ENCODE data around the gene RAB10. TPM values are rescaled to one million over a fixed set of nuclear protein-coding genes. Genes with fewer than 3 reads are reported as not detected.

RAB10 gene
- total RNA-seq, 1 donor from 2014 or later: 112 TPM

DNA sequence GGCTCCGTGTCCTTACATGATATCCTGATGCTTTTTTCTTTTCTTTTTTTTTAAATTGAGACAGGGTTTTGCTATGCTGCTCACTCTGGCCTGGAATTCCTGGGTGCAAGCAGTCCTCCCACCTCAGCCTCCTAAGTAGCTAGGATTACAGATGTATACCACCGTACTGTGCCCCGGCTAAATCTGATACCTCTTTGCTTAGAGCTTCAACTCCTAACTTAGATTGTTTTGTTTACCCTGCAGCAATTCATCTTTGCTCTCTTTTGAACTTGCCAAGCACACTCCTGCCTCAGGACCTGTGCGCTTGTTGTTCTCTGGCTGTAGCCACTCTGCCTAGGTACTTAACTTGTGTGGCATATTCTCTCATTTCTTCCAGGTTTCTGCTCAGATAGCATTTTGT lies 24.5 kb downstream of the RAB10 start:
- TF ChIP-seq, protein P1, sequence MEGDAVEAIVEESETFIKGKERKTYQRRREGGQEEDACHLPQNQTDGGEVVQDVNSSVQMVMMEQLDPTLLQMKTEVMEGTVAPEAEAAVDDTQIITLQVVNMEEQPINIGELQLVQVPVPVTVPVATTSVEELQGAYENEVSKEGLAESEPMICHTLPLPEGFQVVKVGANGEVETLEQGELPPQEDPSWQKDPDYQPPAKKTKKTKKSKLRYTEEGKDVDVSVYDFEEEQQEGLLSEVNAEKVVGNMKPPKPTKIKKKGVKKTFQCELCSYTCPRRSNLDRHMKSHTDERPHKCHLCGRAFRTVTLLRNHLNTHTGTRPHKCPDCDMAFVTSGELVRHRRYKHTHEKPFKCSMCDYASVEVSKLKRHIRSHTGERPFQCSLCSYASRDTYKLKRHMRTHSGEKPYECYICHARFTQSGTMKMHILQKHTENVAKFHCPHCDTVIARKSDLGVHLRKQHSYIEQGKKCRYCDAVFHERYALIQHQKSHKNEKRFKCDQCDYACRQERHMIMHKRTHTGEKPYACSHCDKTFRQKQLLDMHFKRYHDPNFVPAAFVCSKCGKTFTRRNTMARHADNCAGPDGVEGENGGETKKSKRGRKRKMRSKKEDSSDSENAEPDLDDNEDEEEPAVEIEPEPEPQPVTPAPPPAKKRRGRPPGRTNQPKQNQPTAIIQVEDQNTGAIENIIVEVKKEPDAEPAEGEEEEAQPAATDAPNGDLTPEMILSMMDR (conservative IDR thresholded peaks at IDR 0.05): no peak
- no peak overlapping the region for H3K27ac Mint-ChIP-seq (ENCODE audit: unreplicated experiment)
- DNase-seq (ENCODE audit: low read depth, low spot score): no peak

DNA sequence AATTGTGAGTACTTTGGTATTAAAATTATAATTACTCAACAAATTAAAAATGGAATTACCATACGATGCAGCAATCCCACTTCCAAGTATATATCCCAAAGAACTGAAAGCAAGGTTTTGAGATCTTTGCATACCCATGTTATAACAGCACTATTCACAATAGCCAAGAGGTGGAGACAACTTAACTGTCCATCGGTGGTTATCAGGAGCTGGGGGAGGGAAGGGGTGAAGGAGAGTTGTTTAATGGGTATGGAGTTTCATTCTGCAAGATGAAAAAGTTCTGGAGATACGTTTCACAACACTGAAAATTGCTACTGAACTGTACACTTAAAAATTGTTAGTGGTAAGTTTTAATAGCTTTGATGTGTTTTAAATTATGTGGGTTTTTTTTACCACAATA lies 25.7 kb downstream of the RAB10 start:
- H3K4me1 Mint-ChIP-seq: peaks cover 7% of the 10 kb centered on the region
- H3K4me3 Mint-ChIP-seq: no peak overlapping the region
- H3K9me3 Mint-ChIP-seq: no peaks in the 10 kb centered on the region
- H3K27ac Mint-ChIP-seq (ENCODE audit: unreplicated experiment): no peak overlapping the region
- H3K36me3 Mint-ChIP-seq (ENCODE audit: low read depth): peaks cover 2% of the 10 kb centered on the region
- no peak for DNase-seq (ENCODE audit: low read depth, low spot score)
- TF ChIP-seq, protein P1 (conservative IDR thresholded peaks at IDR 0.05): no peak
- no peaks in the 10 kb centered on the region for H3K27me3 Mint-ChIP-seq (ENCODE audit: low read depth)

More for the DNA sequence above, 24.5 kb downstream of the RAB10 start:
- H3K36me3 Mint-ChIP-seq (ENCODE audit: low read depth): peaks cover 2% of the 10 kb centered on the region
- H3K9me3 Mint-ChIP-seq: no peaks in the 10 kb centered on the region
- H3K4me1 Mint-ChIP-seq: peaks cover 7% of the 10 kb centered on the region
- no peaks in the 10 kb centered on the region for H3K27me3 Mint-ChIP-seq (ENCODE audit: low read depth)
- H3K4me3 Mint-ChIP-seq: no peak overlapping the region

DNA sequence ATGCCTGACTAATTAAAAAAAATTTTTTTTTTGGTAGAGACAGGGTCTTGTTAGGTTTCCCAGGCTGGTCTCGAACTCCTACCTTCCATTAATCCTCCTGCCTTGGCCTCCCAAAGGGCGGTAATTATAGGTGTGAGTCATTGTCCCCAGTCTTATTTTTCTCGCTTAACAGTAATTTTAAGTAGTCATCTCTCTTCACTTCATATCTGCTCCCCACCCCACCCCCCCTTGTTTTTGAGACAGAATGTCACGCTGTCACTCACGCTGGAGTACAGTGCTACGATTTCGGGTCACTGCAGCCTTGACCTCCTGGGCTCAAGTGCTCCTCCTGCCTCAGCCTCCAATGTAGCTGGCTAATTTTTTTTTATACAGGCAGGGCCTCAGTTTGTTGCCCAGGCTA lies 27.7 kb downstream of the RAB10 start:
- H3K27me3 Mint-ChIP-seq (ENCODE audit: low read depth): no peaks in the 10 kb centered on the region
- no peak overlapping the region for H3K27ac Mint-ChIP-seq (ENCODE audit: unreplicated experiment)
- TF ChIP-seq, protein P1 (conservative IDR thresholded peaks at IDR 0.05): no peak
- H3K36me3 Mint-ChIP-seq (ENCODE audit: low read depth): peaks cover 2% of the 10 kb centered on the region
- H3K4me1 Mint-ChIP-seq: peaks cover 3% of the 10 kb centered on the region
- DNase-seq (ENCODE audit: low read depth, low spot score): no peak
- H3K9me3 Mint-ChIP-seq: no peaks in the 10 kb centered on the region
- H3K4me3 Mint-ChIP-seq: no peak overlapping the region

DNA sequence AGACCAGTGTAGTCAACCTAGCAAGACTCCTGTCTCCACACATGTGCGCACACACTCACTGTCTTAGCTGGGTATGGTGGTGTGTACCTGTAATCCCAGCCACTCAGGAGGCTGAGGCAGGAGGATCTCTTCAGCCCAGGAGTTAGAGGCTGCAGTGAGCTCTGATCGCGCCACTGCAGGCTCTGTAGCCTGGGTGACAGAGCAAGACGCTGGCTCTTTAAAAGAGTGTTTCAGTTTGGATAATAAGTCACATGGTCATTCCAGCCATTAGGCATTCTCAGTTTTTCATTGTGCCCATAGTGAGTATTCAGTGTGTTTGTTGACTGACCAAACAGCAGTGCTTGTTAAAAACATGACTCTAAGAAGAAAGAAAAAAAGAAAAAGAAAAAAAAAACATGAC lies 31.0 kb downstream of the RAB10 start:
- Mint-ChIP-seq H3K27ac (ENCODE audit: unreplicated experiment) (no peak overlapping the region), H3K4me1 (peaks cover 16% of the 10 kb centered on the region), H3K9me3 (no peaks in the 10 kb centered on the region), H3K4me3 (no peak overlapping the region), H3K36me3 (ENCODE audit: low read depth) (peaks cover 2% of the 10 kb centered on the region), H3K27me3 (ENCODE audit: low read depth) (no peaks in the 10 kb centered on the region)
- no peak for DNase-seq (ENCODE audit: low read depth, low spot score)
- TF ChIP-seq, protein P1 (conservative IDR thresholded peaks at IDR 0.05): no peak

DNA sequence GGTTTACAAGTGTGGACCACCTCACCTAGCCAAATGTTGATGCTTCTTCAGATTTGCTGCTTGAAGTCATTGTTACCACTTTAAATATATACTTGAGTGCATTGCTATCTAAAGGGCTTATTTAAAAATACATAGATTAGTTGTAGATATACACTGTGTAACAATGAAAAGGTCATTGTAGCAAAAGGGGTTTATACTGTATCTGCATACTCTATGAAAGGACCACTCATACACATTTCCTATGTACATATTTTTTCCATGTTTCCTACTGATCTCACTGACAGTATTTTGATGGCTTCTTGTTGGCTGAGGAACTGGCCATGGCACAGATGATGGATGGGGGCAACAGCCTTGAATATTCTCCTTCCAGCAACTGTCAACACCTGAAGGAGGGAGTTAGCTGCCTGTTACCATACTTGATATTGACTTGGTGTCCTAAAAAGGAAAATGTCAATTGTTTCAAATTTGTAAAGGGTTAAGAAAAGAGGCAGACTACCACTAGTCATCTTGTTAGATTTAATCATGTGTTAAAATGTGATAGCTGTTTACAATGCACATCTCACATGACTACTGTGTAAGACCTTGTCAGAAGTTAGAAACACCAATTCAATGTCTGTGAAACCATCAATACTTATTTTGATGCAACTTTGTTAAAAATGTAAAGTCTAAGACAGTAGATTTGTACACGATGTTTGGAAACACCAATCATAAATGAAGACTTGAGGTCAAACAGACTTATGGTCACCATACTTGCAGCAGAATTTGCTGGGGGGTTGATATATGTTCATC lies 33.5 kb downstream of the RAB10 start:
- no peak overlapping the region for H3K27ac Mint-ChIP-seq (ENCODE audit: unreplicated experiment)
- H3K27me3 Mint-ChIP-seq (ENCODE audit: low read depth): no peaks in the 10 kb centered on the region
- H3K4me1 Mint-ChIP-seq: peaks cover 19% of the 10 kb centered on the region

More for the DNA sequence above, 33.5 kb downstream of the RAB10 start:
- TF ChIP-seq, protein P1 (conservative IDR thresholded peaks at IDR 0.05): no peak
- Mint-ChIP-seq H3K4me3 (no peak overlapping the region), H3K36me3 (ENCODE audit: low read depth) (no peaks in the 10 kb centered on the region), H3K9me3 (no peaks in the 10 kb centered on the region)
- DNase-seq (ENCODE audit: low read depth, low spot score): no peak
